Stomach (tissue), 9 donors: ENCODE data around the gene TMEM245. TPM values are rescaled to one million over a fixed set of nuclear protein-coding genes. Genes with fewer than 3 reads are reported as not detected.

Experiments used
- DNase-seq, 2 donors: peaks; one replicate each; pipeline versions ENCODE4 v3.0.0 to v3.0.0-alpha.2; 2013 to 2019
- H3K27ac ChIP-seq, 5 donors: fragments of 200-600 bp in 4 of 5; sonication (generic) in 4 of 5; one replicate each; pipeline ENCODE4 v1.5.1; 2013 to 2019; ENCODE audit warnings: mild to moderate bottlenecking in 1 of 5, moderate library complexity in 1 of 5
- H3K27me3 ChIP-seq, 3 donors: fragments of 200-600 bp; sonication (generic); one replicate each; pipeline ENCODE4 v1.5.1; 2017 to 2019; ENCODE audit warnings: mixed run types in 1 of 3
- H3K36me3 ChIP-seq, 4 donors: fragments of 200-600 bp; sonication (generic); 1 replicate in 3 of 4; 2 replicates in 1 of 4; pipeline ENCODE4 v1.5.1; 2016 to 2019
- H3K4me1 ChIP-seq, 4 donors: fragments of 200-600 bp; sonication (generic); one replicate each; pipeline ENCODE4 v1.5.1; 2016 to 2019
- H3K4me3 ChIP-seq, 4 donors: fragments of 200-600 bp; sonication (generic) in 3 of 4; one replicate each; pipeline ENCODE4 v1.5.1; 2016 to 2019; ENCODE audit warnings: mild to moderate bottlenecking in 1 of 4
- H3K9me3 ChIP-seq, 4 donors: fragments of 200-600 bp; sonication (generic); one replicate each; pipeline ENCODE4 v1.5.1; 2016 to 2019
- CTCF ChIP-seq, 7 experiments: fragments of 450-650 bp in 4 of 7; fragments of 200-600 bp in 3 of 7; sonication (generic) in 3 of 7; IDR thresholded peaks; one replicate each; pipeline ENCODE4 v1.5.1; 2016 to 2019; ENCODE audit warnings: antibody characterized with exemption in 7 of 7, control low read depth in 2 of 7, mild to moderate bottlenecking in 1 of 7
- EP300 ChIP-seq: sonication (generic); formaldehyde crosslinking; IDR thresholded peaks from one replicate; pipeline ENCODE4 v1.6.1; 2017; ENCODE audit warnings: antibody characterized with exemption
- POLR2A ChIP-seq, 4 donors: fragments of 450-650 bp; IDR thresholded peaks; one replicate each; pipeline ENCODE4 v1.6.1; 2016; ENCODE audit warnings: antibody characterized with exemption in 4 of 4, control low read depth in 2 of 4, mild to moderate bottlenecking in 1 of 4, moderate library complexity in 1 of 4
- POLR2AphosphoS5 ChIP-seq, 3 donors: sonication (generic); formaldehyde crosslinking; IDR thresholded peaks; one replicate each; pipeline ENCODE4 v1.6.1; 2016; ENCODE audit warnings: antibody characterized with exemption in 3 of 3
- WGBS, 5 donors: extraction: QIAGEN DNeasy Blood & Tissue Kit in 3 of 5; methylation state at CpG; one replicate each; pipeline versions ENCODE4 v1.1.5 to v1.1.7; 2013 to 2018; 5-methylcytosine and 5-hydroxymethylcytosine counted together
- intact Hi-C: fragments of 100-400 bp; cut with DNase I; formaldehyde crosslinking; loops from one replicate; pipeline ENCODE4 v1.15.1; 2023; ENCODE audit warnings: low total_unique reads
- polyA plus RNA-seq, 3 donors: library from polyadenylated mRNA; stranded (reverse); fragments of 200-250 nt; gene quantifications; one replicate each; pipeline ENCODE4 v1.2.3, GENCODE V29; 2013
- total RNA-seq, 5 donors: library from RNA; depleted of rRNA; stranded (reverse); fragments of >200 nt; gene quantifications; one replicate each; pipeline versions ENCODE4 v1.1.0 to v1.2.3, GENCODE V29; 2014 to 2016
- donor health status: healthy with polysubstance abuse.
- donor health status: Bipolar disorder and iron deficiency.
- donor health status: healthy.

The TMEM245 gene
- total and polyA plus RNA-seq, 8 donors: 4.0 to 107 (median 35.5) TPM

- intact Hi-C loops: no loop called here
- Histone ChIP-seq H3K4me3 (no peak overlapping the region), H3K27me3 (peaks cover 0 to 18% (median 13%) of the 10 kb centered on the region in 3 donors), H3K27ac (no peak overlapping the region), H3K36me3 (no peaks in the 10 kb centered on the region), H3K4me1 (peaks cover 0 to 12% (median 3%) of the 10 kb centered on the region in 4 donors), H3K9me3 (peaks cover 0 to 5% (median 0%) of the 10 kb centered on the region in 4 donors)
- TF ChIP-seq POLR2AphosphoS5 (IDR thresholded peaks at IDR 0.05) (no peak), POLR2A (IDR thresholded peaks at IDR 0.05) (no peak), EP300 (no peak), CTCF (IDR thresholded peaks at IDR 0.05) (no peak)
- DNase-seq: no peak
- 76 to 95% (median 92%) methylated on average over 3 of the region's 3 CpGs for WGBS, 5 donors
These were observed 42.9 kb upstream of the TMEM245 start for GRCh38 chr9:109162677-109163076.

GRCh38 chr9:109161471-109161870 is 41.7 kb upstream of the TMEM245 start:
- Histone ChIP-seq H3K4me1 (peaks cover 0 to 4% (median 0%) of the 10 kb centered on the region in 4 donors), H3K4me3 (no peak overlapping the region), H3K27me3 (peaks cover 0 to 6% (median 4%) of the 10 kb centered on the region in 3 donors), H3K9me3 (peaks cover 0 to 5% (median 0%) of the 10 kb centered on the region in 4 donors), H3K27ac (no peak overlapping the region), H3K36me3 (no peaks in the 10 kb centered on the region)
- TF ChIP-seq POLR2A (IDR thresholded peaks at IDR 0.05) (no peak), CTCF (IDR thresholded peaks at IDR 0.05) (no peak), EP300 (no peak), POLR2AphosphoS5 (IDR thresholded peaks at IDR 0.05) (no peak)
- no peak for DNase-seq
- 85 to 96% (median 95%) methylated on average over 3 of the region's 3 CpGs for WGBS, 5 donors
- intact Hi-C loops: no loop called here

GRCh38 chr9:109159583-109159982 is 39.8 kb upstream of the TMEM245 start:
- intact Hi-C loops: no loop called here
- Histone ChIP-seq H3K36me3 (no peaks in the 10 kb centered on the region), H3K9me3 (no peaks in the 10 kb centered on the region), H3K27ac (no peak overlapping the region), H3K4me1 (no peaks in the 10 kb centered on the region), H3K27me3 (no peaks in the 10 kb centered on the region), H3K4me3 (no peak overlapping the region)
- 80 to 88% (median 86%) methylated on average over 4 of the region's 4 CpGs for WGBS, 5 donors
- TF ChIP-seq POLR2A (IDR thresholded peaks at IDR 0.05): no peak
- no peak for TF ChIP-seq EP300
- TF ChIP-seq CTCF (IDR thresholded peaks at IDR 0.05): no peak
- no peak for TF ChIP-seq POLR2AphosphoS5 (IDR thresholded peaks at IDR 0.05)
- DNase-seq: no peak

- Histone ChIP-seq H3K4me3 (no peak overlapping the region), H3K9me3 (peaks cover 0 to 3% (median 1%) of the 10 kb centered on the region in 4 donors), H3K36me3 (no peaks in the 10 kb centered on the region), H3K27ac (no peak overlapping the region), H3K4me1 (no peaks in the 10 kb centered on the region), H3K27me3 (no peaks in the 10 kb centered on the region)
- intact Hi-C loops: no loop called here
- TF ChIP-seq EP300 (no peak), POLR2AphosphoS5 (IDR thresholded peaks at IDR 0.05) (no peak), CTCF (IDR thresholded peaks at IDR 0.05) (no peak), POLR2A (IDR thresholded peaks at IDR 0.05) (no peak)
- no peak for DNase-seq
These were observed 38.9 kb upstream of the TMEM245 start for GRCh38 chr9:109158651-109159050.
